Measurements from ENCODE around the gene CXCL8. TPM values are rescaled to one million over a fixed set of nuclear protein-coding genes. Genes with fewer than 3 reads are reported as not detected.

Gene CXCL8
- total and polyA plus RNA-seq, 9 of the 15 experiments (the other 6 are each of a cell fraction or from before 2014, with no cell fraction given): 1.6 to 7.7 (median 3.3) TPM

DNA sequence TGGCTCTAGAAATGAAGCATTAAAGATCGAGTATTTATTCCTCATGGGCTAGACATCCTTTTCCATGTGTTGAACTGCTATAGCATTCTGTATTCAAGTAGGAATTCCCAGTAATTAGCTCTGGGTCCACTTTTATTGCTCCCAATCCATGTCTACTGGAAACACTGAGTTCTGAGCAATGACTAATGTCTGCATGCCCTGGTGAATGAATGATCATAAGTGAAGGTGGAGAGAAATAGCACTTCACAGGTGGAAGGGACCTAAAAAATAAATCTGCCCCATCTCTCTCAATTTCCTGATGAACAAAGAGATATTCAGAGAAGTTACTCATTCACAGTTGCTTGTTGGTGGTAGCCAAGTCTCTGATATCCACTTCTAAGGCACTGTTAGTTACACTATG, 34.6 kb upstream of the CXCL8 start:
- no peaks in the 10 kb centered on the region for H3K27me3 ChIP-seq (ENCODE audit: control insufficient read depth in 2 of 2, insufficient read depth in 2 of 2, low read length in 2 of 2)
- FAIRE-seq (no peak), DNase-seq (ENCODE audit: extremely low read depth in 1 of 4, low spot score in 3 of 4) (no peak), ATAC-seq (no peak)
- no peak overlapping the region for H2AFZ ChIP-seq (ENCODE audit: low read depth, low read length)
- H3K9ac ChIP-seq (ENCODE audit: insufficient read depth in 1 of 2, low read depth in 2 of 2, low read length in 2 of 2): no peak overlapping the region
- H3K36me3 ChIP-seq (ENCODE audit: control insufficient read depth, insufficient read depth, low read length): no peaks in the 10 kb centered on the region
- no peaks in the 10 kb centered on the region for H3K9me1 ChIP-seq (ENCODE audit: control insufficient read depth, insufficient read depth, low read length)
- H3K79me2 ChIP-seq (ENCODE audit: control insufficient read depth, insufficient read depth, low read length): no peaks in the 10 kb centered on the region
- H3K9me3 ChIP-seq (replicated peaks; ENCODE audit: control insufficient read depth, insufficient read depth, low read depth, low read length): no peaks in the 10 kb centered on the region
- TF ChIP-seq, protein P1, sequence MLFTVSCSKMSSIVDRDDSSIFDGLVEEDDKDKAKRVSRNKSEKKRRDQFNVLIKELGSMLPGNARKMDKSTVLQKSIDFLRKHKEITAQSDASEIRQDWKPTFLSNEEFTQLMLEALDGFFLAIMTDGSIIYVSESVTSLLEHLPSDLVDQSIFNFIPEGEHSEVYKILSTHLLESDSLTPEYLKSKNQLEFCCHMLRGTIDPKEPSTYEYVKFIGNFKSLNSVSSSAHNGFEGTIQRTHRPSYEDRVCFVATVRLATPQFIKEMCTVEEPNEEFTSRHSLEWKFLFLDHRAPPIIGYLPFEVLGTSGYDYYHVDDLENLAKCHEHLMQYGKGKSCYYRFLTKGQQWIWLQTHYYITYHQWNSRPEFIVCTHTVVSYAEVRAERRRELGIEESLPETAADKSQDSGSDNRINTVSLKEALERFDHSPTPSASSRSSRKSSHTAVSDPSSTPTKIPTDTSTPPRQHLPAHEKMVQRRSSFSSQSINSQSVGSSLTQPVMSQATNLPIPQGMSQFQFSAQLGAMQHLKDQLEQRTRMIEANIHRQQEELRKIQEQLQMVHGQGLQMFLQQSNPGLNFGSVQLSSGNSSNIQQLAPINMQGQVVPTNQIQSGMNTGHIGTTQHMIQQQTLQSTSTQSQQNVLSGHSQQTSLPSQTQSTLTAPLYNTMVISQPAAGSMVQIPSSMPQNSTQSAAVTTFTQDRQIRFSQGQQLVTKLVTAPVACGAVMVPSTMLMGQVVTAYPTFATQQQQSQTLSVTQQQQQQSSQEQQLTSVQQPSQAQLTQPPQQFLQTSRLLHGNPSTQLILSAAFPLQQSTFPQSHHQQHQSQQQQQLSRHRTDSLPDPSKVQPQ (CRISPR knock-in tag; IDR thresholded peaks at IDR 0.05; ENCODE audit: borderline replicate concordance): no peak
- TF ChIP-seq TCFL5 (CRISPR knock-in tag; conservative IDR thresholded peaks at IDR 0.05) (no peak), ZNF175 (CRISPR knock-in tag; IDR thresholded peaks at IDR 0.05; ENCODE audit: low read depth) (0 out of 2 replicates have a peak, but pooled peaks have one; percentile 10), HDGF (IDR thresholded peaks at IDR 0.05) (no peak)
- TF ChIP-seq, protein P2, sequence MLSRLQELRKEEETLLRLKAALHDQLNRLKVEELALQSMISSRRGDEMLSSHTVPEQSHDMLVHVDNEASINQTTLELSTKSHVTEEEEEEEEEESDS (CRISPR knock-in tag; IDR thresholded peaks at IDR 0.05): no peak
- peaks cover 0 to 76% of the 10 kb centered on the region in 2 experiments; a peak in 4 of 5 replicates for H3K4me1 ChIP-seq (replicated peaks in 1 of 2; ENCODE audit: control insufficient read depth in 2 of 2, insufficient read depth in 2 of 2, low read length in 2 of 2)
- no peaks in the 10 kb centered on the region for H4K20me1 ChIP-seq (replicated peaks; ENCODE audit: control insufficient read depth, insufficient read depth, low read length)
- BruUV-seq (replicated peaks): no TSS peak
- H3K27ac ChIP-seq (ENCODE audit: extremely low read depth, low read depth, low read length): peak overlapping the region; percentile 84; the same call in 1 of the 3 replicates
- CTCF ChIA-PET (ENCODE audit: low intra/inter-chr PET ratio): no interaction called here
- intact Hi-C loops (cut with micrococcal nuclease): loop anchor here (5.0 kb wide), 1 partner anchor 392 kb away; the partner anchor contains the start of gene CXCL2
- 31% methylated on average over 1 of the region's 1 CpG for WGBS (ENCODE audit: insufficient coverage, low coverage, missing lambda C conversion rate)
- in situ Hi-C loops (cut with MboI): loop anchor here (25.0 kb wide), 1 partner anchor 957 kb away; no protein-coding TSS in a partner anchor
- H3K4me2 ChIP-seq (ENCODE audit: insufficient read depth, low read length): no peak overlapping the region
- POLR2A ChIA-PET: interaction anchor here (0.7 to 1.6 kb wide), 3 partner anchors 9 to 170 kb away, joined by 3 to 6 read pairs (median 4); no protein-coding TSS in a partner anchor
- H3K4me3 ChIP-seq: no peak overlapping the region
